ENCODE results near the gene TSEN2.

DNA sequence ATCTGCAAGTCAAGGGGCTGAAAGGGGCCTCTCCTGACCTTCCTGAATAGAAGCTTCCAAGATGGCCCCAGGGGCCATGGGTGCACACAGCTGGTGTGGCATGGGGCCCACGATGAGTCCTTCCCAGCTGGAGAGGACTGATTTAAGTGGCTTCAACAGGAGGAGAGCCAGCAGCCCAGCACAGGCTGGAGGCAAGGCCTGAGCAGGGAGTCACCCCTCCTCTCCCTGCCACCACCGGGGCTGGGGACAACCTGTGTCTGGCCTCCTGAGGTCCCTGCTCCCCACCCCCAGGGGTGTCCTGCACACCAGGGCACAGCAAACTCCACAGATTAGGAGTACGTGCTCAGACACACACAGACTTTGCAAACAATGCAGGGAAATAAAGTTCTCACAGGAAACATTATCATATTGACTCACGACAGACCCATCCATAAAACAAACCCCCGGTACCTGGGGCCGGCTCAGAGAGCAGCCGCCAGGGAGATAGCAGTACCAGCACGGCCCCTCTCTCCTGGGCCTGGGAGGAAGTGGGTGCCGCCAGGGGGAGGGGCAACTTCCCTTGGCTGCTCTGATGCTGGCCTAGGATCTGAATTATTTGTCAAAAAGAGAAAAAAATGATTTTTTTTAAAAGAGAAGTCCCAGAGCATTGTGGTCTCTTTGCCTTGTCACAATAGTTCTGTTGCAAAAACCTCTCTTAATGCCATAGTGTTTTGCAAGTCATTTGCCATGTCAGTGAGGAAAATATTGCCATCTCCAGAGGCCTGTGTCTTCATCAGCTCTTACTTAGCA lies 21.9 kb upstream of the TSEN2 start:
- TF ChIP-seq, protein P1, sequence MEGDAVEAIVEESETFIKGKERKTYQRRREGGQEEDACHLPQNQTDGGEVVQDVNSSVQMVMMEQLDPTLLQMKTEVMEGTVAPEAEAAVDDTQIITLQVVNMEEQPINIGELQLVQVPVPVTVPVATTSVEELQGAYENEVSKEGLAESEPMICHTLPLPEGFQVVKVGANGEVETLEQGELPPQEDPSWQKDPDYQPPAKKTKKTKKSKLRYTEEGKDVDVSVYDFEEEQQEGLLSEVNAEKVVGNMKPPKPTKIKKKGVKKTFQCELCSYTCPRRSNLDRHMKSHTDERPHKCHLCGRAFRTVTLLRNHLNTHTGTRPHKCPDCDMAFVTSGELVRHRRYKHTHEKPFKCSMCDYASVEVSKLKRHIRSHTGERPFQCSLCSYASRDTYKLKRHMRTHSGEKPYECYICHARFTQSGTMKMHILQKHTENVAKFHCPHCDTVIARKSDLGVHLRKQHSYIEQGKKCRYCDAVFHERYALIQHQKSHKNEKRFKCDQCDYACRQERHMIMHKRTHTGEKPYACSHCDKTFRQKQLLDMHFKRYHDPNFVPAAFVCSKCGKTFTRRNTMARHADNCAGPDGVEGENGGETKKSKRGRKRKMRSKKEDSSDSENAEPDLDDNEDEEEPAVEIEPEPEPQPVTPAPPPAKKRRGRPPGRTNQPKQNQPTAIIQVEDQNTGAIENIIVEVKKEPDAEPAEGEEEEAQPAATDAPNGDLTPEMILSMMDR (IDR thresholded peaks at IDR 0.05), result no peak
- TF ChIP-seq EZH2phosphoT487 (IDR thresholded peaks at IDR 0.05) (no peak), EZH2 (IDR thresholded peaks at IDR 0.05) (no peak)
